Muscle layer of colon (tissue), 2 donors: ENCODE measurements around the gene MIER1.
"Not testable (repeated sequence)": the region's sequence is repeated elsewhere in the genome, so short reads cannot be mapped to it uniquely, and the experiment has no call there.

Experiments
- H3K27ac ChIP-seq: one replicate; pipeline ENCODE4 v1.7.0; 2013; ENCODE audit warnings: low read depth, mild to moderate bottlenecking, low read length, moderate library complexity
- H3K27me3 ChIP-seq, 2 donors: one replicate each; pipeline ENCODE4 v1.7.0; 2013; ENCODE audit warnings: low read length in 2 of 2, mild to moderate bottlenecking in 2 of 2; ENCODE audit not compliant: insufficient read depth in 2 of 2, control insufficient read depth in 1 of 2
- H3K36me3 ChIP-seq: one replicate; pipeline ENCODE4 v1.7.0; 2013; ENCODE audit warnings: mild to moderate bottlenecking, low read length; ENCODE audit not compliant: insufficient read depth
- H3K4me1 ChIP-seq: one replicate; pipeline ENCODE4 v1.7.0; 2013; ENCODE audit warnings: mild to moderate bottlenecking, low read length; ENCODE audit not compliant: insufficient read depth
- H3K4me3 ChIP-seq, 2 donors: one replicate each; pipeline ENCODE4 v1.7.0; 2013; ENCODE audit warnings: low read length in 2 of 2, low read depth in 1 of 2, mild to moderate bottlenecking in 1 of 2, moderate library complexity in 1 of 2
- H3K9ac ChIP-seq: one replicate; pipeline ENCODE4 v1.7.0; 2013; ENCODE audit warnings: low read length
- H3K9me3 ChIP-seq: one replicate; pipeline ENCODE4 v1.7.0; 2013; ENCODE audit warnings: mild to moderate bottlenecking, low read length
- donor health status: abdominal sarcoma.
- donor health status: Adenocarcinoma of cecum.

MIER1 gene

DNA sequence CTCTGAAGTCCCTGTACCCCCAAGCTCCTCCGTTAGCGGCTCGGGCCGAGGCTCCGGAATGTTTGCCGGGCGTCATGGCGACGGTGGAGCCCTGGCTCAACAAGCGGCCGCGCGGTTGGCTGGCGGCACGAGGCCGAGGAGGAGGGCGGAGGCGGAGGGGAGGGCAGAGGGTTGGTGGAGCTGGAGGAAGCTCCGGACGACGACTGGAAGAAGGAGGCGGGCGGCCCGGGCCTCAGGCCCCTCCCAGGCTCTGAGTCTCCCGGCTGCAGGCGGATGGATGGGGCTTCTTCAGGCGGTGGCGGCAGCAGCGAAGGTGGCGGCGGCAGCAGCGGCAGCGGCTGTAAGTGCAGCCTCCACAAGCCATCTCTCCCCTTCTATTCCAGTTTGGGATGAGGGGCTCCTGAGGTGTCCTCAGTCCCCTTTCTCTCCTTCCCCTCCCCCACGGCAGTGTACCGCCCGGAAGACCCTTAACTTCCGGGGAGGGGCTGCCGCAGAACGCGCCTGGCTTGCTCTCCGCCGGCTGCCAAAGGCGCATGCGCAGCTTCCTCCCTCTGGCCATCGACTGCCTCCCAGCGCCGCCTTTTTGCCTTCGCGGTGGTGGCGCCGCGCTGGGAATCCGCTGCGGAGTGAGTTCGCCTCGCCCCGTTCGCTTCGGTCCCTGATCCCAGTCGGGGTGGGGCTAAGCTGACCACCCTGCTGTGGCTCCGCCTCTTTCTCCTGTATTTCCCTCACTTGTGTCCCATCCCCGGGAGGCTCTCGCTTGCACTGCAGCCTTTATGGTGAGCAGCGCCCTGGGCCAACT lies at the start of gene MIER1, which contains the start of gene DNAI4:
Gene MIER1, plus strand, starts transcription at position 235 of the 802 bp plus-strand sequence. Its CDS starts 39 bp downstream, at position 274.
Gene DNAI4, minus strand, starts transcription at position 101 of the 802 bp plus-strand sequence. Its CDS starts 25 bp downstream, at position 76.
- H3K27me3 ChIP-seq = no peaks in the 10 kb centered on the region
- H3K27ac ChIP-seq = peak within 1 kb of the TSS; percentile 97
- H3K4me1 ChIP-seq = peaks cover 21% of the 10 kb centered on the region
- no peaks in the 10 kb centered on the region for H3K9me3 ChIP-seq
- peak within 1 kb of the TSS; percentile 60 for H3K9ac ChIP-seq
- peak within 1 kb of the TSS; percentile 69 to 95 for H3K4me3 ChIP-seq
- no peaks in the 10 kb centered on the region for H3K36me3 ChIP-seq

DNA sequence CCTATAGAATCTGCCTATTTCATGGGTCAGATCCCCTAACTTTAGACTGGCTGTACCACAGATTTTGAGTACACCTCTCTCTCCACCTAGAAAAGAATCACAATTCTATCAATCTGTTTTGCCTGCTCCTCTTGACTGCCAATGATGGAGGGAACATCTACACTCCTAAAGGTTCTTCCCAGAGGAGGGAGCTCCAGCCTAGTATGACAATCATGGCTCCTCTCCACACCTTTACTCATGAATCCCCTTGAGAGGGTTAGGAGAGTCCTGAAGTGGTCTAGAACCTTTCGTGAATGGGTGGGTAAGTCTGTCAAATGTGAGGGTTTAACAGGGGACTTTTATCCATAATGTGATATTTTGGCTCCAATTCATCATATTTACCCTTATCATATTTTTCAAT lies 48.1 kb upstream of the MIER1 start:
- Histone ChIP-seq H3K4me1 (no peaks in the 10 kb centered on the region), H3K36me3 (no peaks in the 10 kb centered on the region), H3K4me3 (no peak overlapping the region), H3K27me3 (no peaks in the 10 kb centered on the region), H3K9ac (no peak overlapping the region), H3K27ac (no peak overlapping the region), H3K9me3 (peaks cover 3% of the 10 kb centered on the region)

DNA sequence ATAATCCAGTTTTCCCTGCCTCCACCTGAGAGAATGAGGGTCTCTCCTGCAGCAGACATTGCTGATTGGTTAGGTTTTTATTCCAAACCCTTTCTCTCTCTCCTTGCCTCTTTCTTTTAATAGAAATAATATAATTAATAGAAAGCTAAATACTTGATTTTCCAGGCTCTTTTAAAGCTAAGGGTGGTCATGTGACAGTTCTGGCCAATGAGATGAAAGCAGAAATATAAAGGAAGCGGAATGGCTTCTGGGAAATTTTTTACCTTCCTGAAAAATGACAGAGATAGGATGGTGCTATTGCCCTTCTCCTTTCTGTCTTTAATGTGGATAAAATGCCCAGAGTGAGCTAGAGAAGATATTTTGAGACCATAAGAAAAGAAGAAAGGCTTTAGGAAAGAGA lies 35.8 kb upstream of the MIER1 start:
- no peaks in the 10 kb centered on the region for H3K36me3 ChIP-seq
- H3K9ac ChIP-seq = no peak overlapping the region
- H3K27me3 ChIP-seq = no peaks in the 10 kb centered on the region
- no peaks in the 10 kb centered on the region for H3K4me1 ChIP-seq
- no peaks in the 10 kb centered on the region for H3K9me3 ChIP-seq
- no peak overlapping the region for H3K27ac ChIP-seq
- H3K4me3 ChIP-seq = no peak overlapping the region

DNA sequence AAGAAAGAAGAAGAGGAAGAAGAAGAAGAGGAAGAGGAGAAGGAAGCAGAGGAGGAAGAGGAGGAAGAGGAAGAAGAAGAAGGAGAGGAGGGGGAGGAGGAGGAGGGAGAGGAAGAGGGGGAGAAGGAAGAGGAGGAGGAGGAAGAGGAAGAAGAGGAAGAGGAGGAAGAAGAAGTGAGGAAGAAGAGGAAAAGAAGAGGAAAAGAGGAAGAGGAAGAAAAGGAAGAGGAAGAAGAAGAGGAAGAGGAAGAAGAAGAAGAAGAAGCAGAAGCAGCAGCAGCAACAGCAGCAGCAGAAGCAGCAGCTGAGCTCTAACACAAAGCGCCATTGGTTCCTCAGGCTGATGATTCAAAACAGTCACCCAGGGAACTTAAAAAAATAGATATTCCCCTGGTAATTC lies 34.2 kb upstream of the MIER1 start:
- Histone ChIP-seq H3K4me1 (no peaks in the 10 kb centered on the region), H3K27me3 (no peaks in the 10 kb centered on the region), H3K4me3 (no peak overlapping the region), H3K36me3 (no peaks in the 10 kb centered on the region), H3K27ac (no peak overlapping the region), H3K9me3 (no peaks in the 10 kb centered on the region), H3K9ac (no peak overlapping the region)

DNA sequence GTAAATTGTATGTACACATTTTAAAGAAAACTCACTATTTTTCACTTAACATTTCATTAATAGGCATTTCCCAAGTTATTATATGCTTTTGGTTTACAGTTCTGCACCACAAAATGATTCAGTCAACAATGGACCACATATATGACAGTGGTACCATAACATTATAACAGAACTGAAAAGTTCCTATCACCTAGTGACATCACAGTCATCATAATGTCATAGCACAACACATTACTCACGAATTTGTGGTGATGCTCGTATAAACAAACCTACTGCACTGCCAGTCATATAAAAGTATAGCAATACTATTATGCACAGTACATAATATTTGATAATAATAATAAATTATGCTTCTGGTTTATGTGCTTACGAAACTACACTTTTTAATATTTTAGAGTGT lies 31.1 kb upstream of the MIER1 start:
- Histone ChIP-seq H3K27me3 (no peaks in the 10 kb centered on the region), H3K9me3 (no peaks in the 10 kb centered on the region), H3K27ac (no peak overlapping the region), H3K9ac (no peak overlapping the region), H3K36me3 (no peaks in the 10 kb centered on the region), H3K4me1 (no peaks in the 10 kb centered on the region), H3K4me3 (no peak overlapping the region)

DNA sequence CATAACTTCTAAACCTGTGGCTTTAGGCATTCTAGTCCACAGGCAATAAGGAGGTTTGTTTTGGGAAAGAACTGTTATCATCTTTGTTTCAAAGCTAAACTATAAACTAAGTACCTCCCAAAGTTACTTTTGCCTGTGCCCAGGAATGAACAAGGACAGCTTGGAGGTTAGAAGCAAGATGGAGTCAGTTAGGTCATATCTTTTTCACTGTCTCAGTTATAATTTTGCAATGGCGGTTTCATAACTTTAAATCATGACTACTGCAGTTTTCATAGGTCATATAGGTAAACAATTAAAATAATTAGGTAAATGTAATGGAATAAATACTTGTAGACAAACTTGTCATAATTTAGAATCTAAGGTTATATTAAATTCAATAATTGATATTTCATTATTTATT lies 9.6 kb upstream of the MIER1 start:
- H3K4me3 ChIP-seq, H3K9me3 ChIP-seq, H3K27ac ChIP-seq, H3K27me3 ChIP-seq, H3K9ac ChIP-seq, H3K4me1 ChIP-seq, H3K36me3 ChIP-seq: not testable (repeated sequence)

DNA sequence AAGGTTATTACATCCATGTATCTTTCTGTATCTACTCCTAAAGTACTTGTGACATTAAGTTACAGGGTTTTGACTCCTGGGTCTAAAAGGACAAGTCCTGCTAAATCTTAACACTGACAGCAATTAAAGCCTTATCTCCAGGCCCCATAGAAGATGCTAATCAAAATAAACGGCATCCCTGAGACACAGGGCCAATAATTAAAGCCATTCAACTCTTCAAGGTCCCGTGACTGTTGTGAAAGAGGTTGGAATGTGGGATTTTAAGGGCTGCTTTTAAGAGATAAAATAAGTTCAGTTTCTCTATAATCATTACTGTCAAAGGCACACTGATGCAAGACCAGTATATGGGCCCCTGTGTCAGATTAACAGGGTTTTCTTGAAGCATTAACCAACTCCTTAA lies 8.5 kb upstream of the MIER1 start:
- no peaks in the 10 kb centered on the region for H3K36me3 ChIP-seq
- no peak overlapping the region for H3K9ac ChIP-seq
- H3K4me1 ChIP-seq = no peaks in the 10 kb centered on the region
- H3K27ac ChIP-seq = no peak overlapping the region
- no peak overlapping the region for H3K4me3 ChIP-seq
- no peaks in the 10 kb centered on the region for H3K27me3 ChIP-seq
- no peaks in the 10 kb centered on the region for H3K9me3 ChIP-seq

DNA sequence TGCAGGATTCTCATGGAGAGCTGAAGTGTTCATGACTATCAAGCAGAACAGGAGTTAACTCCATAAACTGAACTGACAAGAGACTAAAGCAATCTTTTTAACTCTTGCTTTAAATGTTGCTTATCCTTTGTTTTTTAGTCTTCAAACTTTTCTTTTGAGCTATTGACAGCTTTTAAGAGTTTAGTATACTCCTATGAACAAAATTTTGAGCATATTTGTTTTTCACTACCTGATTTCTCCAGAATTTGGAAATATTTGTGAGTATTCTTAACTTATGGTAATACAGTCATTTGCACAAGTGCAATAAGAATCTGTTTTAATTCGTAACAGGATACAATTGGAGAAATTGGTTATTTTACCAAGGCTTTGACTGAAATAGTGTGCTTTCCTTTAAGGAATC lies 7.3 kb upstream of the MIER1 start:
- Histone ChIP-seq H3K9me3 (no peaks in the 10 kb centered on the region), H3K27ac (no peak overlapping the region), H3K27me3 (no peaks in the 10 kb centered on the region), H3K9ac (no peak overlapping the region), H3K4me3 (no peak overlapping the region), H3K36me3 (no peaks in the 10 kb centered on the region), H3K4me1 (no peaks in the 10 kb centered on the region)

DNA sequence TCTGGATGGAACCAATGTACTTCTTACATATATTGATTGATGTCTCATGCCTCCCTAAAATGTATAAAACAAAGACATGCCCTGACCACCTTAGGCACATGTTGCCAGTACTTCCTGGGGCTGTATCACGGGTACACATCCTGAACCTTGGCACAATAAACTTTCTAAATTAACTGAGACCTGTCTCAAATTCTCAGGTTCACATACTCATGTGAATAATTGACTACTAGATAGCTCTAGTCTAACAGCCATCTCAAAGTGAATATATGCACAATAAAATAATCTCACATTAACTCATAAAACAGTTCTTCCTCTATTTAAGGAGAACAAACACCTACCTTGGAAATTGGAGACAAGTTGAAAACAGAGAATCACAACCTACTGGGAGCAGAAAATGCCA lies 5.7 kb upstream of the MIER1 start:
- Histone ChIP-seq H3K9me3 (no peaks in the 10 kb centered on the region), H3K4me3 (no peak overlapping the region), H3K9ac (no peak overlapping the region), H3K27me3 (no peaks in the 10 kb centered on the region), H3K36me3 (no peaks in the 10 kb centered on the region), H3K4me1 (peaks cover 8% of the 10 kb centered on the region), H3K27ac (no peak overlapping the region)

DNA sequence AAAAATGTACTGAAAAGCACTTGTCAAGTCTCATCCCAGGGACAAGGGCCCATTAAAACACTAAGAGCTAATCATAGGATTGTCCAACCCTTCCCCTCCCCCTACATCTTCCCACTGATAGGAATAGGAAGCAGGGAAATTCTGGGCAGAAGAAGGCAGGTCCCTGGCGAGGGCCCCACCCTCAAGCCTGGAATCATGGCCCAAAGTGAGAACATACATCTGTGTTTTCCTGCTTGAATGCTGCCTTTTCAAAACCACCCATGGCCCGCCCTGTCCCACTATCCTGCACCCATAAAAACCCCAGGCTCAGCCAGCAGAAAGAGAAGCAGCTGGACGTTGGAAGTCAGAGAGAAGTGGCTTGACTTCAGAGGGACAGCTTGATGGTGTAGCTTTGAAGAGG lies 5.0 kb upstream of the MIER1 start:
- Histone ChIP-seq H3K27ac (no peak overlapping the region), H3K4me3 (no peak overlapping the region), H3K36me3 (no peaks in the 10 kb centered on the region), H3K9ac (no peak overlapping the region), H3K9me3 (no peaks in the 10 kb centered on the region), H3K27me3 (no peaks in the 10 kb centered on the region), H3K4me1 (peaks cover 8% of the 10 kb centered on the region)

DNA sequence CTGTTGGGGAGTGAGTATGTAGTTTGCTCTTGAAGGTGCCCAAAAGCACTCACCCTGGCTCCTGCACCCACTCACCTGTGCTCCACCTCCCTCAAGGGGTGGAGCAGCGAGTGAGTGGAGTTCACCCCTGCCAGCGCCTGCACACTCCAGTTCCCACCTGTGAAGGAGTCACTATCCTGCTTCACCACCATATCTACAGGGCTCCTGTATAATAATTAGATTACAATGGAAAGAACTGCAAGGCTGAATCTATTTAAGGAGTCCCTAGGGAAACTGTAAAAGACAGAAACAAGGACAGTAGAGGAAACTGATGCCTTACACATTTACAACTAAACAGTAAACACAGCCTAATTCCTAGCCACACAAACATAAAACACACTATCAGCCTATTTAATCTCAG lies 4.2 kb upstream of the MIER1 start:
- Histone ChIP-seq H3K36me3 (no peaks in the 10 kb centered on the region), H3K9me3 (no peaks in the 10 kb centered on the region), H3K27ac (no peak overlapping the region), H3K27me3 (no peaks in the 10 kb centered on the region), H3K4me3 (no peak overlapping the region), H3K4me1 (peaks cover 8% of the 10 kb centered on the region), H3K9ac (no peak overlapping the region)

DNA sequence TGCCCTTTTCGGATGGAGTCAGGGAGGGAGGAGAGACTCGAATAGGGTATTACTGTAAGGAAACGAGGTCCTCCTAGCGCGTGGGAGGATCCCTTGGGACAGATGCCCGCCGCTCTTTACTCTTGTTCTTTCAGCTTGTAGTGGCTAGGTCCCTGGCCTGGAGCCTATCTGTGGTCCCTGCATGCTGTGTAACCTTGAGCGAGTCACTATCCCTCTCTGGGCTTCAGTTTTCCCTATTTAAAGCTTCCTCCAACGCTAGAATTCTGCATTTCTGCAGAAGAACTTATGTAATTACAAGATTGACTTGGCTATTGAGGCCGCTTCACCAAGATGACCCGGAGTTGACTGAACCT lies 744 bp downstream of the MIER1 start:
- Histone ChIP-seq H3K27me3 (no peaks in the 10 kb centered on the region), H3K27ac (peak overlapping the region; percentile 97), H3K36me3 (no peaks in the 10 kb centered on the region), H3K4me3 (peak overlapping the region; percentile 69 to 95), H3K4me1 (peaks cover 21% of the 10 kb centered on the region), H3K9ac (peak overlapping the region; percentile 28), H3K9me3 (no peaks in the 10 kb centered on the region)
